RWPE2 (cell line): ENCODE data around the gene AHCYL2.

Experiments used
- ATAC-seq: fragments of 200-7000 bp; cut with Tn5 transposase; 3 replicates; pipeline ENCODE4 v1.9.1; 2021; ENCODE audit warnings: low read depth
- DNase-seq: peaks from one replicate; pipeline ENCODE4 v3.0.0-alpha.2; 2020; ENCODE audit warnings: low spot score
- H3K27ac ChIP-seq: fragments of 450-650 bp; 2 replicates; pipeline ENCODE4 v1.5.1; 2017; ENCODE audit warnings: mild to moderate bottlenecking; ENCODE audit not compliant: poor library complexity, severe bottlenecking
- H3K27me3 ChIP-seq: fragments of 250-450 bp; sonication (Bioruptor Pico); 2 replicates; pipeline ENCODE4 v1.5.1; 2021; ENCODE audit warnings: mild to moderate bottlenecking, moderate library complexity; ENCODE audit not compliant: insufficient read depth, poor library complexity, severe bottlenecking
- H3K36me3 ChIP-seq: fragments of 250-450 bp; sonication (Bioruptor Pico); 2 replicates; pipeline ENCODE4 v1.5.1; 2020; ENCODE audit warnings: low read depth, mild to moderate bottlenecking, moderate library complexity
- H3K4me1 ChIP-seq: fragments of 250-450 bp; sonication (Bioruptor Pico); 2 replicates; pipeline ENCODE4 v1.5.1; 2021; ENCODE audit warnings: mild to moderate bottlenecking, moderate library complexity; ENCODE audit not compliant: insufficient read depth, poor library complexity, severe bottlenecking
- H3K4me3 ChIP-seq: fragments of 250-450 bp; sonication (Bioruptor Pico); 2 replicates; pipeline ENCODE4 v1.5.1; 2021; ENCODE audit warnings: mild to moderate bottlenecking, moderate library complexity; ENCODE audit not compliant: severe bottlenecking
- H3K9me3 ChIP-seq: fragments of 250-450 bp; sonication (Bioruptor Pico); 2 replicates; pipeline ENCODE4 v1.5.1; 2021; ENCODE audit warnings: mild to moderate bottlenecking, moderate library complexity; ENCODE audit not compliant: severe bottlenecking
- CTCF ChIP-seq: fragments of 450-650 bp; IDR thresholded peaks from one replicate; pipeline ENCODE4 v1.5.1; 2017; ENCODE audit warnings: mild to moderate bottlenecking, moderate library complexity; ENCODE audit not compliant: poor library complexity, severe bottlenecking

The AHCYL2 gene

GRCh38 chr7:129376076-129376777 lies 151.4 kb downstream of the AHCYL2 start:
- TF ChIP-seq CTCF = peak; percentile 53
- Histone ChIP-seq H3K27me3 (no peaks in the 10 kb centered on the region), H3K36me3 (no peaks in the 10 kb centered on the region), H3K9me3 (no peaks in the 10 kb centered on the region), H3K4me3 (no peak overlapping the region), H3K27ac (no peak overlapping the region), H3K4me1 (peaks cover 4% of the 10 kb centered on the region)
- no peak for DNase-seq
- ATAC-seq = peak; percentile 73

GRCh38 chr7:129376778-129377700 lies 152.2 kb downstream of the AHCYL2 start:
- no peaks in the 10 kb centered on the region for H3K27me3 ChIP-seq
- TF ChIP-seq CTCF = peak; percentile 26
- ATAC-seq (peak; percentile 40; the same call in 1 of the 3 replicates), DNase-seq (no peak)
- no peaks in the 10 kb centered on the region for H3K36me3 ChIP-seq
- H3K4me3 ChIP-seq = no peak overlapping the region
- H3K4me1 ChIP-seq = peaks cover 4% of the 10 kb centered on the region
- H3K27ac ChIP-seq = no peak overlapping the region
- no peaks in the 10 kb centered on the region for H3K9me3 ChIP-seq

GRCh38 chr7:129381710-129382484 lies 157.1 kb downstream of the AHCYL2 start:
- Histone ChIP-seq H3K27me3 (no peaks in the 10 kb centered on the region), H3K4me1 (peaks cover 4% of the 10 kb centered on the region), H3K9me3 (no peaks in the 10 kb centered on the region), H3K27ac (no peak overlapping the region), H3K4me3 (no peak overlapping the region), H3K36me3 (no peaks in the 10 kb centered on the region)
- no peak for TF ChIP-seq CTCF
- ATAC-seq (no peak), DNase-seq (no peak)

- no peaks in the 10 kb centered on the region for H3K27me3 ChIP-seq
- no peak for TF ChIP-seq CTCF
- no peaks in the 10 kb centered on the region for H3K9me3 ChIP-seq
- no peaks in the 10 kb centered on the region for H3K36me3 ChIP-seq
- ATAC-seq = no peak
- H3K27ac ChIP-seq = no peak overlapping the region
- H3K4me3 ChIP-seq = no peak overlapping the region
- H3K4me1 ChIP-seq = no peaks in the 10 kb centered on the region
- DNase-seq = no peak
These were observed 158.8 kb downstream of the AHCYL2 start for GRCh38 chr7:129383542-129384132.
